IMR-90 (cell line): ENCODE measurements around the gene ALK. TPM values are rescaled to one million over a fixed set of nuclear protein-coding genes. Genes with fewer than 3 reads are reported as not detected.

Source experiments
- ATAC-seq: fragments of 200-7000 bp; cut with Tn5 transposase; 2 replicates; pipeline ENCODE4 v1.9.1; 2020; ENCODE audit warnings: low read depth, mild to moderate bottlenecking, moderate library complexity
- BruUV-seq: library from RNA; stranded (reverse); fragments of 400-500 nt; replicated peaks from 2 replicates; lab custom pipeline; 2021; lab: Mats Ljungman, UMichigan
- CTCF ChIA-PET: fragments of 300-600 bp; formaldehyde crosslinking; extraction: SDS; loops from one replicate; lab custom pipeline; 2021; ENCODE audit warnings: antibody characterized with exemption; lab: Yijun Ruan, JAX
- POLR2A ChIA-PET: fragments of 300-600 bp; sonication (Branson Sonifier 250); formaldehyde crosslinking; loops from one replicate; lab custom pipeline; 2022; ENCODE audit warnings: antibody characterized with exemption; ENCODE audit not compliant: unreplicated experiment; lab: Charles Lee
- DNase-seq: peaks from one replicate; pipeline ENCODE4 v3.0.0; 2013
- H2AFZ ChIP-seq: replicated peaks from 2 replicates; pipeline ENCODE3; 2013; ENCODE audit warnings: low read length, mild to moderate bottlenecking; ENCODE audit not compliant: poor library complexity
- H2AK5ac ChIP-seq: 2 replicates; pipeline ENCODE4 v1.6.1; 2013; ENCODE audit warnings: low read depth, low read length, inconsistent platforms
- H2AK9ac ChIP-seq: replicated peaks from 2 replicates; pipeline ENCODE3; 2013; ENCODE audit warnings: mild to moderate bottlenecking, low read depth, low read length, moderate library complexity; ENCODE audit not compliant: poor library complexity
- H2BK120ac ChIP-seq: 2 replicates; pipeline ENCODE4 v1.6.1; 2013; ENCODE audit warnings: low read depth, low read length, inconsistent platforms
- H2BK15ac ChIP-seq: 3 replicates; pipeline ENCODE4 v1.6.1; 2013; ENCODE audit warnings: low read depth, low read length, inconsistent platforms
- H2BK20ac ChIP-seq: 2 replicates; pipeline ENCODE4 v1.6.1; 2013; ENCODE audit warnings: low read depth, mild to moderate bottlenecking, inconsistent platforms, low read length, moderate library complexity
- H2BK5ac ChIP-seq: 2 replicates; pipeline ENCODE4 v1.6.1; 2013; ENCODE audit warnings: mild to moderate bottlenecking, low read depth, low read length, inconsistent platforms; ENCODE audit not compliant: poor library complexity, severe bottlenecking
- H3K14ac ChIP-seq: replicated peaks from 2 replicates; pipeline ENCODE4 v1.6.1; 2013; ENCODE audit warnings: low read depth, low read length, inconsistent platforms
- H3K18ac ChIP-seq: 2 replicates; pipeline ENCODE4 v1.6.1; 2013; ENCODE audit warnings: low read depth, low read length, control low read depth
- H3K23ac ChIP-seq: 2 replicates; pipeline ENCODE4 v1.6.1; 2013; ENCODE audit warnings: low read depth, low read length, inconsistent platforms
- H3K27ac ChIP-seq: 2 replicates; pipeline ENCODE4 v1.5.1; 2013; ENCODE audit warnings: mild to moderate bottlenecking, control low read depth, low read length; ENCODE audit not compliant: insufficient read depth
- H3K27me3 ChIP-seq: 2 replicates; pipeline ENCODE4 v1.6.1; 2013; ENCODE audit warnings: low read length; ENCODE audit not compliant: control insufficient read depth, insufficient read depth
- H3K36me3 ChIP-seq: 2 replicates; pipeline ENCODE4 v1.6.1; 2013; ENCODE audit warnings: low read length, mixed read lengths; ENCODE audit not compliant: control insufficient read depth, insufficient read depth
- H3K4ac ChIP-seq: 2 replicates; pipeline ENCODE4 v1.6.1; 2013; ENCODE audit warnings: low read depth, low read length, inconsistent platforms
- H3K4me1 ChIP-seq: 2 replicates; pipeline ENCODE4 v1.6.1; 2013; ENCODE audit warnings: low read length, mixed read lengths; ENCODE audit not compliant: control insufficient read depth, insufficient read depth
- H3K4me2 ChIP-seq: 2 replicates; pipeline ENCODE4 v1.6.1; 2013; ENCODE audit warnings: low read depth, mild to moderate bottlenecking, control low read depth, low read length, moderate library complexity
- H3K4me3 ChIP-seq: 2 replicates; pipeline ENCODE4 v1.5.1; 2013; ENCODE audit warnings: low read depth, mild to moderate bottlenecking, control low read depth, low read length, moderate library complexity; ENCODE audit not compliant: insufficient read depth
- H3K56ac ChIP-seq: 2 replicates; pipeline ENCODE4 v1.6.1; 2013; ENCODE audit warnings: low read length, inconsistent platforms; ENCODE audit not compliant: insufficient read depth; ENCODE audit errors: extremely low read depth
- H3K79me1 ChIP-seq, 2 experiments: 2 replicates each; pipeline ENCODE4 v1.6.1; 2013; ENCODE audit warnings: low read length in 2 of 2, inconsistent platforms in 1 of 2, low read depth in 1 of 2
- H3K9ac ChIP-seq: 2 replicates; pipeline ENCODE4 v1.6.1; 2013; ENCODE audit warnings: low read depth, low read length, control low read depth
- H3K9me1 ChIP-seq: 2 replicates; pipeline ENCODE4 v1.6.1; 2013; ENCODE audit warnings: low read length, inconsistent platforms; ENCODE audit not compliant: insufficient read depth
- H3K9me3 ChIP-seq: 2 replicates; pipeline ENCODE4 v1.6.1; 2013; ENCODE audit warnings: low read length; ENCODE audit not compliant: control insufficient read depth, insufficient read depth
- H4K20me1 ChIP-seq: 2 replicates; pipeline ENCODE4 v1.6.1; 2013; ENCODE audit warnings: low read length, inconsistent platforms; ENCODE audit not compliant: insufficient read depth
- H4K5ac ChIP-seq: 2 replicates; pipeline ENCODE4 v1.6.1; 2013; ENCODE audit warnings: mild to moderate bottlenecking, low read depth, low read length, control low read depth
- H4K8ac ChIP-seq, 2 experiments: 2 replicates each; pipeline ENCODE4 v1.6.1; 2013; ENCODE audit warnings: low read depth in 2 of 2, low read length in 2 of 2, control low read depth in 1 of 2, inconsistent platforms in 1 of 2
- H4K91ac ChIP-seq: 2 replicates; pipeline ENCODE4 v1.6.1; 2013; ENCODE audit warnings: low read depth, low read length, inconsistent platforms; ENCODE audit not compliant: insufficient read depth
- BHLHE40 ChIP-seq: fragments of 150-350 bp; IDR thresholded peaks from 2 replicates; pipeline ENCODE4 v1.6.1; 2016; ENCODE audit warnings: mild to moderate bottlenecking, low read depth, low read length
- CEBPB ChIP-seq: IDR thresholded peaks from 2 replicates; pipeline ENCODE4 v1.6.1; 2012; ENCODE audit warnings: low read depth, low read length, improper control_type of control experiment
- CHD1 ChIP-seq: IDR thresholded peaks from 2 replicates; pipeline ENCODE4 v1.6.1; 2012; ENCODE audit warnings: low read depth, low read length, improper control_type of control experiment
- CTCF ChIP-seq: conservative IDR thresholded peaks from 2 replicates; pipeline ENCODE4 v1.5.1; 2012; ENCODE audit warnings: mild to moderate bottlenecking, low read depth, low read length, improper control_type of control experiment
- ELK1 ChIP-seq: fragments of 150-350 bp; IDR thresholded peaks from 2 replicates; pipeline ENCODE4 v1.6.1; 2016; ENCODE audit warnings: low read depth, mild to moderate bottlenecking, low read length, moderate library complexity, borderline replicate concordance
- FOS ChIP-seq: fragments of 150-350 bp; IDR thresholded peaks from 2 replicates; pipeline ENCODE4 v1.6.1; 2016; ENCODE audit warnings: low read depth, low read length
- MAFK ChIP-seq: IDR thresholded peaks from 2 replicates; pipeline ENCODE4 v1.6.1; 2012; ENCODE audit warnings: low read depth, low read length, improper control_type of control experiment
- MAZ ChIP-seq: IDR thresholded peaks from 2 replicates; pipeline ENCODE4 v1.6.1; 2012; ENCODE audit warnings: low read depth, mild to moderate bottlenecking, low read length, improper control_type of control experiment, moderate library complexity, borderline replicate concordance
- MXI1 ChIP-seq: IDR thresholded peaks from 2 replicates; pipeline ENCODE4 v1.6.1; 2012; ENCODE audit warnings: low read depth, mild to moderate bottlenecking, low read length, moderate library complexity, borderline replicate concordance
- NFE2L2 ChIP-seq: fragments of 150-350 bp; IDR thresholded peaks from 2 replicates; pipeline ENCODE4 v1.6.1; 2016; ENCODE audit warnings: low read depth, mild to moderate bottlenecking, low read length
- POLR2A ChIP-seq: IDR thresholded peaks from 2 replicates; pipeline ENCODE4 v1.6.1; 2012; ENCODE audit warnings: mild to moderate bottlenecking, low read depth, low read length
- RAD21 ChIP-seq: IDR thresholded peaks from 2 replicates; pipeline ENCODE4 v1.6.1; 2012; ENCODE audit warnings: low read length, improper control_type of control experiment
- RCOR1 ChIP-seq: IDR thresholded peaks from 2 replicates; pipeline ENCODE4 v1.6.1; 2012; ENCODE audit warnings: mild to moderate bottlenecking, low read length, improper control_type of control experiment; ENCODE audit not compliant: insufficient replicate concordance
- RFX5 ChIP-seq: IDR thresholded peaks from 2 replicates; pipeline ENCODE4 v1.8.0; 2012; ENCODE audit warnings: low read depth, mild to moderate bottlenecking, low read length, moderate library complexity
- SMC3 ChIP-seq: fragments of 150-350 bp; IDR thresholded peaks from 2 replicates; pipeline ENCODE4 v1.6.1; 2016; ENCODE audit warnings: low read depth, mild to moderate bottlenecking, antibody characterized with exemption, low read length, moderate library complexity
- USF2 ChIP-seq: fragments of 150-350 bp; IDR thresholded peaks from 2 replicates; pipeline ENCODE4 v1.6.1; 2017; ENCODE audit warnings: mild to moderate bottlenecking, antibody characterized with exemption, low read length, low read depth
- WGBS, 2 experiments: methylation state at CpG; one replicate each; pipeline versions ENCODE4 v1.1.5 to v1.1.7; 2013; ENCODE audit warnings: missing lambda C conversion rate in 2 of 2; ENCODE audit not compliant: insufficient read length in 1 of 2; ENCODE audit errors: extremely low coverage in 2 of 2; 5-methylcytosine and 5-hydroxymethylcytosine counted together
- dilution Hi-C: fragments of 300-500 bp; cut with HindIII; formaldehyde crosslinking; loops from one replicate; pipeline ENCODE4 v1.14.3; 2018; ENCODE audit warnings: low sequenced_read_pairs; ENCODE audit not compliant: unreplicated experiment
- in situ Hi-C: fragments of 300-500 bp; cut with MboI; formaldehyde crosslinking; loops from 3 replicates; pipeline ENCODE4 v1.14.3; 2019; ENCODE audit warnings: low sequenced_read_pairs, inconsistent platforms, mixed read lengths
- intact Hi-C: fragments of 100-400 bp; cut with micrococcal nuclease; formaldehyde crosslinking; loops from 2 replicates; pipeline ENCODE4 v1.10.0; 2022
- polyA plus RNA-seq, 3 experiments: library from polyadenylated mRNA; depleted of rRNA; stranded (reverse); fragments of >200 nt; gene quantifications; 2 replicates each; pipeline ENCODE4 v1.2.3, GENCODE V29; 2012; ENCODE audit warnings: low replicate concordance in 1 of 3
- total RNA-seq: library from RNA; depleted of rRNA; stranded (reverse); fragments of >200 nt; gene quantifications from 2 replicates; pipeline ENCODE4 v1.2.3, GENCODE V29; 2012

ALK gene
- total and polyA plus RNA-seq, 2 of the 4 experiments (the other 2 are of a cell fraction) = not detected

- H2AK9ac ChIP-seq = no peak overlapping the region
- H3K9me3 ChIP-seq = no peaks in the 10 kb centered on the region
- no peak overlapping the region for H2AK5ac ChIP-seq
- H3K4me1 ChIP-seq = peaks cover 22% of the 10 kb centered on the region
- intact Hi-C loops = loop anchor here (5.0 kb wide), 1 partner anchor 103 kb away; no protein-coding TSS in a partner anchor
- H3K56ac ChIP-seq = no peak overlapping the region
- H3K9me1 ChIP-seq = peaks cover 20% of the 10 kb centered on the region
- BruUV-seq = no TSS peak
- H3K4me3 ChIP-seq = no peak overlapping the region
- H2BK120ac ChIP-seq = no peak overlapping the region
- TF ChIP-seq MXI1 = no peak
- no peak for TF ChIP-seq MAFK
- TF ChIP-seq CEBPB = no peak
- TF ChIP-seq NFE2L2 = no peak
- no peak for TF ChIP-seq POLR2A
- TF ChIP-seq FOS = no peak
- no peak for TF ChIP-seq CTCF
- no peak for TF ChIP-seq CHD1
- no peak for TF ChIP-seq ELK1
- TF ChIP-seq RAD21 = no peak
- no peak for TF ChIP-seq RFX5
- no peak for TF ChIP-seq SMC3
- no peak for TF ChIP-seq USF2
- TF ChIP-seq BHLHE40 = no peak
- no peak for TF ChIP-seq RCOR1
- TF ChIP-seq MAZ = no peak
- no peak overlapping the region for H3K9ac ChIP-seq
- dilution Hi-C loops = no loop called here
- H3K23ac ChIP-seq = no peak overlapping the region
- H4K8ac ChIP-seq = no peak overlapping the region
- no peak overlapping the region for H3K27ac ChIP-seq
- no peak overlapping the region; the same call in 1 of the 2 replicates for H2BK20ac ChIP-seq
- peak overlapping the region; percentile 40 for H2BK5ac ChIP-seq
- ATAC-seq (no peak), DNase-seq (no peak)
- H3K14ac ChIP-seq = no peak overlapping the region
- no peak overlapping the region for H3K4me2 ChIP-seq
- CTCF ChIA-PET = no interaction called here
- no peak overlapping the region; the same call in 1 of the 2 replicates for H3K4ac ChIP-seq
- no peaks in the 10 kb centered on the region for H3K27me3 ChIP-seq
- POLR2A ChIA-PET = no interaction called here
- in situ Hi-C loops = no loop called here
- H4K20me1 ChIP-seq = no peaks in the 10 kb centered on the region
- no peak overlapping the region for H4K91ac ChIP-seq
- no peaks in the 10 kb centered on the region for H3K79me1 ChIP-seq
- H4K5ac ChIP-seq = no peak overlapping the region
- no peak overlapping the region for H2BK15ac ChIP-seq
- WGBS, 2 experiments = no CpG with 5 or more reads among the region's 1 CpG
- H3K36me3 ChIP-seq = no peaks in the 10 kb centered on the region
- no peak overlapping the region; the same call in 1 of the 2 replicates for H3K18ac ChIP-seq
- H2AFZ ChIP-seq = no peak overlapping the region
Observed at GRCh38 chr2:29524652-29525051, 396.7 kb downstream of the ALK start.
